Neural progenitor cell (in vitro differentiated cells): Measurements from ENCODE around the gene SURF6. TPM values are rescaled to one million over a fixed set of nuclear protein-coding genes. Genes with fewer than 3 reads are reported as not detected.

Experiments used
- DNase-seq: peaks from one replicate; pipeline ENCODE4 v3.0.0-alpha.2; 2016; ENCODE audit warnings: low spot score
- H2AFZ ChIP-seq: fragments of 200-600 bp; sonication (generic); replicated peaks from 2 replicates; pipeline ENCODE4 v1.6.1; 2016; ENCODE audit warnings: antibody characterized with exemption
- H3F3A ChIP-seq: fragments of 200-600 bp; sonication (generic); 2 replicates; pipeline ENCODE4 v1.6.1; 2016; ENCODE audit warnings: antibody characterized with exemption, low read depth
- H3K27ac ChIP-seq: fragments of 200-600 bp; sonication (generic); 2 replicates; pipeline ENCODE4 v1.5.1; 2016; ENCODE audit warnings: mild to moderate bottlenecking
- H3K27me3 ChIP-seq: fragments of 200-600 bp; sonication (generic); 2 replicates; pipeline ENCODE4 v1.6.1; 2016; ENCODE audit warnings: mild to moderate bottlenecking, moderate library complexity
- H3K36me3 ChIP-seq: fragments of 200-600 bp; sonication (generic); 2 replicates; pipeline ENCODE4 v1.5.1; 2016
- H3K4me1 ChIP-seq: fragments of 200-600 bp; sonication (generic); 2 replicates; pipeline ENCODE4 v1.6.1; 2016; ENCODE audit warnings: mixed run types
- H3K4me2 ChIP-seq: fragments of 200-600 bp; sonication (generic); 2 replicates; pipeline ENCODE4 v1.6.1; 2016
- H3K4me3 ChIP-seq: fragments of 200-600 bp; sonication (generic); 2 replicates; pipeline ENCODE4 v1.5.1; 2016
- H3K79me2 ChIP-seq: fragments of 200-600 bp; sonication (generic); 2 replicates; pipeline ENCODE4 v1.6.1; 2016; ENCODE audit warnings: low read depth
- H3K9ac ChIP-seq: fragments of 200-600 bp; sonication (generic); 2 replicates; pipeline ENCODE4 v1.6.1; 2016
- H3K9me3 ChIP-seq: fragments of 200-600 bp; sonication (generic); 2 replicates; pipeline ENCODE4 v1.5.1; 2016; ENCODE audit warnings: low read depth
- H4K20me1 ChIP-seq: fragments of 200-600 bp; sonication (generic); 2 replicates; pipeline ENCODE4 v1.6.1; 2016; ENCODE audit warnings: low read depth
- H3K27ac Mint-ChIP-seq: 3 replicates; pipeline ENCODE4 v1.8.0; 2021; ENCODE audit warnings: mixed read lengths
- H3K27me3 Mint-ChIP-seq: 2 replicates; pipeline ENCODE4 v1.8.0; 2022; ENCODE audit warnings: low read depth, mild to moderate bottlenecking, inconsistent platforms, moderate library complexity, mixed read lengths; ENCODE audit not compliant: insufficient read depth
- H3K36me3 Mint-ChIP-seq: 3 replicates; pipeline ENCODE4 v1.8.0; 2021; ENCODE audit warnings: mixed read lengths
- H3K4me1 Mint-ChIP-seq: 3 replicates; pipeline ENCODE4 v1.8.0; 2021; ENCODE audit warnings: mixed read lengths
- H3K4me3 Mint-ChIP-seq: 3 replicates; pipeline ENCODE4 v1.8.0; 2021; ENCODE audit warnings: mild to moderate bottlenecking, moderate library complexity, mixed read lengths
- H3K9me3 Mint-ChIP-seq: 3 replicates; pipeline ENCODE4 v1.8.0; 2020; ENCODE audit warnings: mixed read lengths
- CTCF ChIP-seq: fragments of 200-600 bp; sonication (generic); IDR thresholded peaks from 2 replicates; pipeline ENCODE4 v1.5.1; 2017; ENCODE audit warnings: antibody characterized with exemption, mild to moderate bottlenecking
- EZH2 ChIP-seq: fragments of 200-600 bp; sonication (generic); IDR thresholded peaks from 2 replicates; pipeline ENCODE4 v1.6.1; 2017; ENCODE audit warnings: antibody characterized with exemption, mild to moderate bottlenecking, moderate library complexity
- EZH2phosphoT487 ChIP-seq: fragments of 200-600 bp; sonication (generic); IDR thresholded peaks from 2 replicates; pipeline ENCODE4 v1.6.1; 2017; ENCODE audit warnings: antibody characterized with exemption
- total RNA-seq: library from RNA; depleted of rRNA; stranded (reverse); fragments of >200 nt; gene quantifications from 2 replicates; pipeline ENCODE4 v1.2.3, GENCODE V29; 2015; ENCODE audit warnings: low replicate concordance

The SURF6 gene
- total RNA-seq, 1 donor from 2014 or later, result 13.2 TPM

GRCh38 chr9:133367778-133368177 is 31.8 kb upstream of the SURF6 start:
- Mint-ChIP-seq H3K4me3 (no peak overlapping the region), H3K27ac (no peak overlapping the region), H3K36me3 (peaks cover 20% of the 10 kb centered on the region), H3K9me3 (no peaks in the 10 kb centered on the region), H3K4me1 (peaks cover 8% of the 10 kb centered on the region), H3K27me3 (peaks cover 8% of the 10 kb centered on the region)
- peaks cover 70% of the 10 kb centered on the region for H3K79me2 ChIP-seq
- no peaks in the 10 kb centered on the region for H3K36me3 ChIP-seq
- H3K4me3 ChIP-seq, result no peak overlapping the region
- H2AFZ ChIP-seq, result no peak overlapping the region
- no peak overlapping the region for H3K27ac ChIP-seq
- no peak overlapping the region for H3K4me2 ChIP-seq
- H3F3A ChIP-seq, result no peaks in the 10 kb centered on the region
- no peak overlapping the region for H3K9ac ChIP-seq
- no peak for DNase-seq
- H3K27me3 ChIP-seq, result no peaks in the 10 kb centered on the region
- peaks cover 78% of the 10 kb centered on the region for H4K20me1 ChIP-seq
- TF ChIP-seq CTCF (no peak), EZH2 (no peak), EZH2phosphoT487 (no peak)
- H3K9me3 ChIP-seq, result no peaks in the 10 kb centered on the region
- H3K4me1 ChIP-seq, result no peaks in the 10 kb centered on the region

- Histone ChIP-seq H3K9ac (no peak overlapping the region), H3K4me3 (no peak overlapping the region), H3K79me2 (peaks cover 65% of the 10 kb centered on the region), H4K20me1 (peaks cover 72% of the 10 kb centered on the region), H3K4me1 (no peaks in the 10 kb centered on the region), H3K4me2 (no peak overlapping the region), H2AFZ (no peak overlapping the region), H3F3A (no peaks in the 10 kb centered on the region), H3K27ac (no peak overlapping the region), H3K36me3 (no peaks in the 10 kb centered on the region), H3K27me3 (no peaks in the 10 kb centered on the region), H3K9me3 (no peaks in the 10 kb centered on the region)
- Mint-ChIP-seq H3K4me3 (peak overlapping the region; percentile 38), H3K27ac (no peak overlapping the region), H3K36me3 (peaks cover 21% of the 10 kb centered on the region), H3K4me1 (peaks cover 8% of the 10 kb centered on the region), H3K27me3 (peaks cover 8% of the 10 kb centered on the region), H3K9me3 (no peaks in the 10 kb centered on the region)
- TF ChIP-seq CTCF (no peak), EZH2 (no peak), EZH2phosphoT487 (no peak)
- no peak for DNase-seq
Observed at GRCh38 chr9:133367221-133367620, 31.2 kb upstream of the SURF6 start.

GRCh38 chr9:133366435-133366834 is 30.4 kb upstream of the SURF6 start:
- no peak overlapping the region for H3K27ac ChIP-seq
- H3K27me3 Mint-ChIP-seq, result peaks cover 8% of the 10 kb centered on the region
- H3K27me3 ChIP-seq, result no peaks in the 10 kb centered on the region
- peaks cover under 1% of the 10 kb centered on the region for H3F3A ChIP-seq
- H3K4me1 ChIP-seq, result no peaks in the 10 kb centered on the region
- H3K36me3 Mint-ChIP-seq, result peaks cover 29% of the 10 kb centered on the region
- DNase-seq, result no peak
- peaks cover 67% of the 10 kb centered on the region for H4K20me1 ChIP-seq
- H3K9me3 Mint-ChIP-seq, result no peaks in the 10 kb centered on the region
- H3K27ac Mint-ChIP-seq, result no peak overlapping the region
- H3K36me3 ChIP-seq, result no peaks in the 10 kb centered on the region
- H3K9ac ChIP-seq, result no peak overlapping the region
- H3K4me2 ChIP-seq, result no peak overlapping the region
- H3K4me3 ChIP-seq, result no peak overlapping the region
- TF ChIP-seq CTCF, result no peak
- no peak for TF ChIP-seq EZH2
- TF ChIP-seq EZH2phosphoT487, result no peak
- no peak overlapping the region for H2AFZ ChIP-seq
- no peak overlapping the region for H3K4me3 Mint-ChIP-seq
- no peaks in the 10 kb centered on the region for H3K9me3 ChIP-seq
- H3K79me2 ChIP-seq, result peaks cover 57% of the 10 kb centered on the region
- peaks cover 8% of the 10 kb centered on the region for H3K4me1 Mint-ChIP-seq
